IMR-90 (cell line): Measurements from ENCODE around the gene LONP2. TPM values are rescaled to one million over a fixed set of nuclear protein-coding genes. Genes with fewer than 3 reads are reported as not detected.

Source experiments
- ATAC-seq: fragments of 200-7000 bp; cut with Tn5 transposase; 2 replicates; pipeline ENCODE4 v1.9.1; 2020; ENCODE audit warnings: low read depth, mild to moderate bottlenecking, moderate library complexity
- BruUV-seq: library from RNA; stranded (reverse); fragments of 400-500 nt; replicated peaks from 2 replicates; lab custom pipeline; 2021; lab: Mats Ljungman, UMichigan
- CTCF ChIA-PET: fragments of 300-600 bp; formaldehyde crosslinking; extraction: SDS; loops from one replicate; lab custom pipeline; 2021; ENCODE audit warnings: antibody characterized with exemption; lab: Yijun Ruan, JAX
- POLR2A ChIA-PET: fragments of 300-600 bp; sonication (Branson Sonifier 250); formaldehyde crosslinking; loops from one replicate; lab custom pipeline; 2022; ENCODE audit warnings: antibody characterized with exemption; ENCODE audit not compliant: unreplicated experiment; lab: Charles Lee
- DNase-seq: peaks from one replicate; pipeline ENCODE4 v3.0.0; 2013
- H2AFZ ChIP-seq: replicated peaks from 2 replicates; pipeline ENCODE3; 2013; ENCODE audit warnings: low read length, mild to moderate bottlenecking; ENCODE audit not compliant: poor library complexity
- H2AK5ac ChIP-seq: 2 replicates; pipeline ENCODE4 v1.6.1; 2013; ENCODE audit warnings: low read depth, low read length, inconsistent platforms
- H2AK9ac ChIP-seq: replicated peaks from 2 replicates; pipeline ENCODE3; 2013; ENCODE audit warnings: mild to moderate bottlenecking, low read depth, low read length, moderate library complexity; ENCODE audit not compliant: poor library complexity
- H2BK120ac ChIP-seq: 2 replicates; pipeline ENCODE4 v1.6.1; 2013; ENCODE audit warnings: low read depth, low read length, inconsistent platforms
- H2BK15ac ChIP-seq: 3 replicates; pipeline ENCODE4 v1.6.1; 2013; ENCODE audit warnings: low read depth, low read length, inconsistent platforms
- H2BK20ac ChIP-seq: 2 replicates; pipeline ENCODE4 v1.6.1; 2013; ENCODE audit warnings: low read depth, mild to moderate bottlenecking, inconsistent platforms, low read length, moderate library complexity
- H2BK5ac ChIP-seq: 2 replicates; pipeline ENCODE4 v1.6.1; 2013; ENCODE audit warnings: mild to moderate bottlenecking, low read depth, low read length, inconsistent platforms; ENCODE audit not compliant: poor library complexity, severe bottlenecking
- H3K14ac ChIP-seq: replicated peaks from 2 replicates; pipeline ENCODE4 v1.6.1; 2013; ENCODE audit warnings: low read depth, low read length, inconsistent platforms
- H3K18ac ChIP-seq: 2 replicates; pipeline ENCODE4 v1.6.1; 2013; ENCODE audit warnings: low read depth, low read length, control low read depth
- H3K23ac ChIP-seq: 2 replicates; pipeline ENCODE4 v1.6.1; 2013; ENCODE audit warnings: low read depth, low read length, inconsistent platforms
- H3K27ac ChIP-seq: 2 replicates; pipeline ENCODE4 v1.5.1; 2013; ENCODE audit warnings: mild to moderate bottlenecking, control low read depth, low read length; ENCODE audit not compliant: insufficient read depth
- H3K27me3 ChIP-seq: 2 replicates; pipeline ENCODE4 v1.6.1; 2013; ENCODE audit warnings: low read length; ENCODE audit not compliant: control insufficient read depth, insufficient read depth
- H3K36me3 ChIP-seq: 2 replicates; pipeline ENCODE4 v1.6.1; 2013; ENCODE audit warnings: low read length, mixed read lengths; ENCODE audit not compliant: control insufficient read depth, insufficient read depth
- H3K4ac ChIP-seq: 2 replicates; pipeline ENCODE4 v1.6.1; 2013; ENCODE audit warnings: low read depth, low read length, inconsistent platforms
- H3K4me1 ChIP-seq: 2 replicates; pipeline ENCODE4 v1.6.1; 2013; ENCODE audit warnings: low read length, mixed read lengths; ENCODE audit not compliant: control insufficient read depth, insufficient read depth
- H3K4me2 ChIP-seq: 2 replicates; pipeline ENCODE4 v1.6.1; 2013; ENCODE audit warnings: low read depth, mild to moderate bottlenecking, control low read depth, low read length, moderate library complexity
- H3K4me3 ChIP-seq: 2 replicates; pipeline ENCODE4 v1.5.1; 2013; ENCODE audit warnings: low read depth, mild to moderate bottlenecking, control low read depth, low read length, moderate library complexity; ENCODE audit not compliant: insufficient read depth
- H3K56ac ChIP-seq: 2 replicates; pipeline ENCODE4 v1.6.1; 2013; ENCODE audit warnings: low read length, inconsistent platforms; ENCODE audit not compliant: insufficient read depth; ENCODE audit errors: extremely low read depth
- H3K79me1 ChIP-seq, 2 experiments: 2 replicates each; pipeline ENCODE4 v1.6.1; 2013; ENCODE audit warnings: low read length in 2 of 2, inconsistent platforms in 1 of 2, low read depth in 1 of 2
- H3K9ac ChIP-seq: 2 replicates; pipeline ENCODE4 v1.6.1; 2013; ENCODE audit warnings: low read depth, low read length, control low read depth
- H3K9me1 ChIP-seq: 2 replicates; pipeline ENCODE4 v1.6.1; 2013; ENCODE audit warnings: low read length, inconsistent platforms; ENCODE audit not compliant: insufficient read depth
- H3K9me3 ChIP-seq: 2 replicates; pipeline ENCODE4 v1.6.1; 2013; ENCODE audit warnings: low read length; ENCODE audit not compliant: control insufficient read depth, insufficient read depth
- H4K20me1 ChIP-seq: 2 replicates; pipeline ENCODE4 v1.6.1; 2013; ENCODE audit warnings: low read length, inconsistent platforms; ENCODE audit not compliant: insufficient read depth
- H4K5ac ChIP-seq: 2 replicates; pipeline ENCODE4 v1.6.1; 2013; ENCODE audit warnings: mild to moderate bottlenecking, low read depth, low read length, control low read depth
- H4K8ac ChIP-seq, 2 experiments: 2 replicates each; pipeline ENCODE4 v1.6.1; 2013; ENCODE audit warnings: low read depth in 2 of 2, low read length in 2 of 2, control low read depth in 1 of 2, inconsistent platforms in 1 of 2
- H4K91ac ChIP-seq: 2 replicates; pipeline ENCODE4 v1.6.1; 2013; ENCODE audit warnings: low read depth, low read length, inconsistent platforms; ENCODE audit not compliant: insufficient read depth
- BHLHE40 ChIP-seq: fragments of 150-350 bp; IDR thresholded peaks from 2 replicates; pipeline ENCODE4 v1.6.1; 2016; ENCODE audit warnings: mild to moderate bottlenecking, low read depth, low read length
- MXI1 ChIP-seq: IDR thresholded peaks from 2 replicates; pipeline ENCODE4 v1.6.1; 2012; ENCODE audit warnings: low read depth, mild to moderate bottlenecking, low read length, moderate library complexity, borderline replicate concordance
- NFE2L2 ChIP-seq: fragments of 150-350 bp; IDR thresholded peaks from 2 replicates; pipeline ENCODE4 v1.6.1; 2016; ENCODE audit warnings: low read depth, mild to moderate bottlenecking, low read length
- POLR2A ChIP-seq: IDR thresholded peaks from 2 replicates; pipeline ENCODE4 v1.6.1; 2012; ENCODE audit warnings: mild to moderate bottlenecking, low read depth, low read length
- WGBS, 2 experiments: methylation state at CpG; one replicate each; pipeline versions ENCODE4 v1.1.5 to v1.1.7; 2013; ENCODE audit warnings: missing lambda C conversion rate in 2 of 2; ENCODE audit not compliant: insufficient read length in 1 of 2; ENCODE audit errors: extremely low coverage in 2 of 2; 5-methylcytosine and 5-hydroxymethylcytosine counted together
- dilution Hi-C: fragments of 300-500 bp; cut with HindIII; formaldehyde crosslinking; loops from one replicate; pipeline ENCODE4 v1.14.3; 2018; ENCODE audit warnings: low sequenced_read_pairs; ENCODE audit not compliant: unreplicated experiment
- in situ Hi-C: fragments of 300-500 bp; cut with MboI; formaldehyde crosslinking; loops from 3 replicates; pipeline ENCODE4 v1.14.3; 2019; ENCODE audit warnings: low sequenced_read_pairs, inconsistent platforms, mixed read lengths
- intact Hi-C: fragments of 100-400 bp; cut with micrococcal nuclease; formaldehyde crosslinking; loops from 2 replicates; pipeline ENCODE4 v1.10.0; 2022
- polyA plus RNA-seq, 3 experiments: library from polyadenylated mRNA; depleted of rRNA; stranded (reverse); fragments of >200 nt; gene quantifications; 2 replicates each; pipeline ENCODE4 v1.2.3, GENCODE V29; 2012; ENCODE audit warnings: low replicate concordance in 1 of 3
- total RNA-seq: library from RNA; depleted of rRNA; stranded (reverse); fragments of >200 nt; gene quantifications from 2 replicates; pipeline ENCODE4 v1.2.3, GENCODE V29; 2012

Gene LONP2
- total and polyA plus RNA-seq, 2 of the 4 experiments (the other 2 are of a cell fraction), result 31.5 to 90.9 TPM

DNA sequence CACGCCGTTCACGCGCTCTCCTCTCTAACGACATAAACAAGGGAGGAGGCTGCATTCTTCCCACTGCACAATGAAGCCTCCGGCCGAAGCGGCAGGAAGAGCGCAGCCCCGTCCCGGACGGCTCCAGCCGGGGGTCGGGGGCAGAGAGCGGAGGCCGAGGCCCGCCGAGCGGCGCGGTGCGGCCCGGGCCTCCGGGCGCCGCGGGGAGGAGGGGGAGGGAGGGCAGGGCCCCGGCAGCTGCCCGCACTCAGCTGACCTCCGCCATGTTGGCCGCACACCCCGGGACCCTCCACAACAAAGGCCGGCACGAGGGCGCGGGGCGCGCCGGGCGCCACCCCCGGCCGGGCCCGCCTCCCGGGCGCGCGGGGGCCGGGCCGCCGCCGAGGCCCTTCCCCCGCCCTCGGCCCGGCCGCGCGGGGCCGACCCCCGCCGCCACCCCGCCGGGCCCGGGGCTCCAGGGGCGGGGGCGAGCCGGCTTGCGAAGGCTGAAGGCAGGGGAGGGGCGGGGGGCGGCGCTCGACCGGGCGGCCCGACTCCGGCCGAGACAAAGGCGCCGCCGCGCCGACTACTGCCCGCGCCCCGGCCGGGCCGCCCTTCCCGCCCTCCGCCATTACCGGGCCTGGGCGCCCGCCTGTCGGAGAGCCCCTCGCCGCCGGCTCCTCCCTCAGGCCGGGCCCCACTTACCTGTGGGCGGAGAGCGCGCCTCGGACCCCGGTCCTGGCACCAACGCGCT, 140.6 kb downstream of the LONP2 start:
- Histone ChIP-seq H3K14ac (peak overlapping the region; percentile 95), H3K9me3 (no peaks in the 10 kb centered on the region), H4K8ac (peak overlapping the region; percentile 58 to 72; a peak in 2 of 4 replicates), H3K4me2 (peak overlapping the region; percentile 96), H3K9me1 (peaks cover 6% of the 10 kb centered on the region; the same call in 1 of the 2 replicates), H3K79me1 (peaks cover 0 to 36% of the 10 kb centered on the region in 2 experiments; a peak in 3 of 4 replicates), H4K20me1 (peaks cover 34% of the 10 kb centered on the region), H3K23ac (peak overlapping the region; percentile 95), H4K91ac (peak overlapping the region; percentile 60), H3K18ac (peak overlapping the region; percentile 79), H3K56ac (peak overlapping the region; percentile 67), H3K4me1 (peaks cover 1% of the 10 kb centered on the region), H3K27ac (peak overlapping the region; percentile 97), H3K27me3 (no peaks in the 10 kb centered on the region), H3K9ac (peak overlapping the region; percentile 96), H2BK120ac (peak overlapping the region; percentile 46), H2AK5ac (no peak overlapping the region), H2BK5ac (peak overlapping the region; percentile 97), H3K4me3 (peak overlapping the region; percentile 95), H4K5ac (peak overlapping the region; percentile 38), H3K4ac (peak overlapping the region; percentile 75), H2AK9ac (peak overlapping the region; percentile 97), H2AFZ (peak overlapping the region; percentile 100), H3K36me3 (no peaks in the 10 kb centered on the region), H2BK15ac (no peak overlapping the region), H2BK20ac (no peak overlapping the region)
- DNase-seq, result peak; percentile 40
- intact Hi-C loops (loop anchor here (1.0 to 5.0 kb wide), 4 partner anchors 18 to 223 kb away; no protein-coding TSS in a partner anchor), dilution Hi-C loops (no loop called here), in situ Hi-C loops (no loop called here)
- TF ChIP-seq NFE2L2 (no peak), BHLHE40 (peak; percentile 25; the same call in 1 of the 2 replicates), POLR2A (no peak), MXI1 (peak; percentile 20; the same call in 1 of the 2 replicates)
- BruUV-seq, result no TSS peak
- ChIA-PET POLR2A (interaction anchor here (0.5 to 1.0 kb wide), 3 partner anchors 24 to 67 kb away, joined by 3 to 5 read pairs (median 4); no protein-coding TSS in a partner anchor), CTCF (interaction anchor here (2.5 kb wide), 1 partner anchor 239 kb away, joined by 11 read pairs; no protein-coding TSS in a partner anchor)
- peak; percentile 65 for ATAC-seq
- 1% methylated on average over 21 of the region's 103 CpGs; no CpG with 5 or more reads in 1 of the 2 experiments for WGBS, 2 experiments
